SU-DHL-6 (cell line): ENCODE results near the gene MKRN2.

Experiments used
- H2AFZ ChIP-seq: fragments of 200-600 bp; sonication (generic); 2 replicates; pipeline ENCODE4 v1.6.1; 2014; ENCODE audit warnings: low read depth, mild to moderate bottlenecking, moderate library complexity, mixed read lengths, antibody characterized with exemption, low read length; ENCODE audit not compliant: severe bottlenecking
- H3F3A ChIP-seq: fragments of 200-600 bp; shearing (Covaris generic); 2 replicates; pipeline ENCODE4 v1.6.0; 2016; ENCODE audit warnings: antibody characterized with exemption, mild to moderate bottlenecking; ENCODE audit not compliant: insufficient read depth
- H3K27ac ChIP-seq: fragments of 200-600 bp; sonication (generic); 2 replicates; pipeline ENCODE4 v1.5.1; 2016; ENCODE audit warnings: low read depth, mild to moderate bottlenecking, low read length, moderate library complexity, mixed read lengths
- H3K27me3 ChIP-seq: fragments of 200-600 bp; sonication (generic), shearing (Covaris generic); 2 replicates; pipeline ENCODE4 v1.6.0; 2014; ENCODE audit warnings: mild to moderate bottlenecking, low read length
- H3K36me3 ChIP-seq: fragments of 200-600 bp; sonication (generic); 2 replicates; pipeline ENCODE4 v1.6.1; 2014; ENCODE audit warnings: mild to moderate bottlenecking, low read length, mixed read lengths
- H3K4me2 ChIP-seq: fragments of 300-600, 200-600 bp; shearing (Covaris generic), sonication (generic); 2 replicates; pipeline ENCODE4 v1.6.0; 2014; ENCODE audit warnings: low read length, low read depth, mild to moderate bottlenecking; ENCODE audit not compliant: poor library complexity, severe bottlenecking
- H3K4me3 ChIP-seq: fragments of 200-600 bp; sonication (generic); 2 replicates; pipeline ENCODE4 v1.5.1; 2014; ENCODE audit warnings: antibody characterized with exemption, low read length, mild to moderate bottlenecking, mixed read lengths; ENCODE audit not compliant: insufficient read depth, poor library complexity, severe bottlenecking
- H3K79me2 ChIP-seq: fragments of 200-600 bp; sonication (generic); 2 replicates; pipeline ENCODE4 v1.6.1; 2014; ENCODE audit warnings: mild to moderate bottlenecking, low read length, moderate library complexity; ENCODE audit not compliant: insufficient read depth
- H3K9ac ChIP-seq: fragments of 200-600 bp; sonication (generic); 2 replicates; pipeline ENCODE4 v1.7.0; 2014; ENCODE audit warnings: mild to moderate bottlenecking, low read length
- H3K9me2 ChIP-seq: fragments of 200-600 bp; sonication (generic); replicated peaks from 2 replicates; pipeline ENCODE4 v1.6.1; 2014; ENCODE audit warnings: low read length; ENCODE audit not compliant: insufficient read depth
- H3K9me3 ChIP-seq: fragments of 200-600 bp; sonication (generic); 2 replicates; pipeline ENCODE4 v1.6.1; 2014; ENCODE audit warnings: low read length, mixed read lengths; ENCODE audit not compliant: insufficient read depth
- H4K20me1 ChIP-seq: fragments of 200-600 bp; sonication (generic); 2 replicates; pipeline ENCODE4 v1.6.1; 2014; ENCODE audit warnings: low read depth, mild to moderate bottlenecking, antibody characterized with exemption, low read length, moderate library complexity, mixed read lengths
- EZH2phosphoT487 ChIP-seq: fragments of 200-600 bp; sonication (generic), shearing (Covaris generic); conservative IDR thresholded peaks from 2 replicates; pipeline ENCODE4 v1.6.1; 2018; ENCODE audit warnings: mild to moderate bottlenecking, antibody characterized with exemption, low read length, moderate library complexity, mixed read lengths
- TF ChIP-seq, protein P1 (sequence below): fragments of 200-600 bp; sonication (generic); IDR thresholded peaks from one replicate; pipeline ENCODE4 v1.5.1; 2017; ENCODE audit warnings: antibody characterized with exemption, mild to moderate bottlenecking, low read length, moderate library complexity; ENCODE audit not compliant: insufficient read depth, poor library complexity, severe bottlenecking

Gene MKRN2

GRCh38 chr3:12583280-12583679 is 26.4 kb downstream of the MKRN2 start:
- H3K4me3 ChIP-seq: no peak overlapping the region
- H4K20me1 ChIP-seq: no peaks in the 10 kb centered on the region
- H3K27ac ChIP-seq: no peak overlapping the region
- no peaks in the 10 kb centered on the region for H3K27me3 ChIP-seq
- TF ChIP-seq EZH2phosphoT487: no peak
- TF ChIP-seq, protein P1, sequence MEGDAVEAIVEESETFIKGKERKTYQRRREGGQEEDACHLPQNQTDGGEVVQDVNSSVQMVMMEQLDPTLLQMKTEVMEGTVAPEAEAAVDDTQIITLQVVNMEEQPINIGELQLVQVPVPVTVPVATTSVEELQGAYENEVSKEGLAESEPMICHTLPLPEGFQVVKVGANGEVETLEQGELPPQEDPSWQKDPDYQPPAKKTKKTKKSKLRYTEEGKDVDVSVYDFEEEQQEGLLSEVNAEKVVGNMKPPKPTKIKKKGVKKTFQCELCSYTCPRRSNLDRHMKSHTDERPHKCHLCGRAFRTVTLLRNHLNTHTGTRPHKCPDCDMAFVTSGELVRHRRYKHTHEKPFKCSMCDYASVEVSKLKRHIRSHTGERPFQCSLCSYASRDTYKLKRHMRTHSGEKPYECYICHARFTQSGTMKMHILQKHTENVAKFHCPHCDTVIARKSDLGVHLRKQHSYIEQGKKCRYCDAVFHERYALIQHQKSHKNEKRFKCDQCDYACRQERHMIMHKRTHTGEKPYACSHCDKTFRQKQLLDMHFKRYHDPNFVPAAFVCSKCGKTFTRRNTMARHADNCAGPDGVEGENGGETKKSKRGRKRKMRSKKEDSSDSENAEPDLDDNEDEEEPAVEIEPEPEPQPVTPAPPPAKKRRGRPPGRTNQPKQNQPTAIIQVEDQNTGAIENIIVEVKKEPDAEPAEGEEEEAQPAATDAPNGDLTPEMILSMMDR: no peak
- no peaks in the 10 kb centered on the region for H3K9me2 ChIP-seq
- H3K36me3 ChIP-seq: peaks cover 23% of the 10 kb centered on the region; the same call in 1 of the 2 replicates
- peaks cover 6% of the 10 kb centered on the region; the same call in 1 of the 2 replicates for H3F3A ChIP-seq
- no peaks in the 10 kb centered on the region for H3K79me2 ChIP-seq
- no peak overlapping the region for H3K9ac ChIP-seq
- no peak overlapping the region for H2AFZ ChIP-seq
- H3K4me2 ChIP-seq: no peak overlapping the region
- H3K9me3 ChIP-seq: no peaks in the 10 kb centered on the region

DNA sequence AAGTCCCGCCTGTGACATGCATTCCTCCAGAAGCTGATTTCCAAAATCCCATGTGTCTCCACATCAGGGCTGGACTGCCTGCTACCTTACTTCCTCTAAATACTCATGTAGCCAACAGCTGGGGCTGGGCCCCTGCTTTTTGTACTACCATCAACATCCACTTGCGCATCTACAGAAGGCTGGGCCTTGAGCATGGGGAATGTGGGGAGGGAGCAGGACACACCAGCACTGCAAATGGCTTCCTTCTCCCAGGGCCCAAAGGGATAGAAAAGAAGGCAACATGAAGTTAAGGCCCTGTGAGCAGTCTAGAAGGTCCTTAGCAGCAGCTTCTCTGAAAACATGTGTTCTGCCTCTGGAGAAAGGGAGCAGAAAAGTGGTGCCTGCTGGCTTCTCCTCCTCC is 27.2 kb downstream of the MKRN2 start:
- Histone ChIP-seq H3K36me3 (peaks cover 21% of the 10 kb centered on the region; the same call in 1 of the 2 replicates), H3K27me3 (no peaks in the 10 kb centered on the region), H3K4me2 (no peak overlapping the region)

GRCh38 chr3:12585181-12585580 is 28.3 kb downstream of the MKRN2 start:
- Histone ChIP-seq H3K79me2 (no peaks in the 10 kb centered on the region), H3K27me3 (no peaks in the 10 kb centered on the region), H3K9me2 (no peaks in the 10 kb centered on the region), H3K9ac (no peak overlapping the region), H2AFZ (no peak overlapping the region), H3K4me3 (no peak overlapping the region), H3K9me3 (no peaks in the 10 kb centered on the region), H3K27ac (no peak overlapping the region), H4K20me1 (no peaks in the 10 kb centered on the region), H3K36me3 (peaks cover 21% of the 10 kb centered on the region; the same call in 1 of the 2 replicates), H3F3A (peaks cover 6% of the 10 kb centered on the region; the same call in 1 of the 2 replicates), H3K4me2 (no peak overlapping the region)
- no peak for TF ChIP-seq EZH2phosphoT487
- TF ChIP-seq, protein P1: no peak

More for the DNA sequence above, 27.2 kb downstream of the MKRN2 start:
- Histone ChIP-seq H3K79me2 (no peaks in the 10 kb centered on the region), H3K4me3 (no peak overlapping the region), H3F3A (peaks cover 6% of the 10 kb centered on the region; the same call in 1 of the 2 replicates), H4K20me1 (no peaks in the 10 kb centered on the region), H3K9ac (no peak overlapping the region), H3K9me3 (no peaks in the 10 kb centered on the region), H3K27ac (no peak overlapping the region), H3K9me2 (no peaks in the 10 kb centered on the region), H2AFZ (no peak overlapping the region)
- no peak for TF ChIP-seq EZH2phosphoT487
- TF ChIP-seq, protein P1: no peak
